Measurements from ENCODE around the gene SLC25A51.

DNA sequence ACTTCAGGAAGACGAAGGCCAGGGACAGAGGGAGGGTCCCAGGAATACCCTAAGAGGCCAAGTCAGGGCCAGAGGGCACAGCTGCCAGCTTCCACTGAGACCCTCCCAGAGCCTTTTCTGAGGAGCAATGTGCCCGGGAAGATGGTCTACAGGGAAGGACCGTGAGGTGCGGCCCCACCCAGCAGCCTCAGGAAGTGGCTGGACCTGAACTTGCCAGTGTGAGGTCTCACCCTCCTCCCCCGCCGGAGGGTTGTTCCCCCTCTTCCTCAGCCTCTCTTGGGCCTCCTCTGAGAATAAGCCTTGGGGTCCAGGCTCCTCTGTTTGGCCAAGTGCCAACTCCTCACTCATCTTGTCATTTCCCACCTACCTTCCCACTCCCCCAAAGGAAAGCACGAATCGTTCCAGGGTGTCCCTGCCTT lies 13.4 kb upstream of the SLC25A51 start:
- TF ChIP-seq SUZ12 (IDR thresholded peaks at IDR 0.05; ENCODE audit: extremely low read depth, insufficient read depth, insufficient read length), result no peak
- no peak for TF ChIP-seq ZNF274 (IDR thresholded peaks at IDR 0.05; ENCODE audit: low read depth, low read length)
- TF ChIP-seq YY1 (IDR thresholded peaks at IDR 0.05; ENCODE audit: insufficient read depth, insufficient read length), result no peak

All from NT2/D1 (cell line).